HG02588 (cell line): Measurements from ENCODE around the gene MTA2.
"Not testable (repeated sequence)": the region's sequence is repeated elsewhere in the genome, so short reads cannot be mapped to it uniquely, and the experiment has no call there.

ENCODE experiments used
- ATAC-seq: cut with Tn5 transposase; IDR thresholded peaks from one replicate; pipeline ENCODE4 v1.9.1; 2021; ENCODE audit warnings: mild to moderate bottlenecking, moderate library complexity; ENCODE audit not compliant: unreplicated experiment

The MTA2 gene

DNA sequence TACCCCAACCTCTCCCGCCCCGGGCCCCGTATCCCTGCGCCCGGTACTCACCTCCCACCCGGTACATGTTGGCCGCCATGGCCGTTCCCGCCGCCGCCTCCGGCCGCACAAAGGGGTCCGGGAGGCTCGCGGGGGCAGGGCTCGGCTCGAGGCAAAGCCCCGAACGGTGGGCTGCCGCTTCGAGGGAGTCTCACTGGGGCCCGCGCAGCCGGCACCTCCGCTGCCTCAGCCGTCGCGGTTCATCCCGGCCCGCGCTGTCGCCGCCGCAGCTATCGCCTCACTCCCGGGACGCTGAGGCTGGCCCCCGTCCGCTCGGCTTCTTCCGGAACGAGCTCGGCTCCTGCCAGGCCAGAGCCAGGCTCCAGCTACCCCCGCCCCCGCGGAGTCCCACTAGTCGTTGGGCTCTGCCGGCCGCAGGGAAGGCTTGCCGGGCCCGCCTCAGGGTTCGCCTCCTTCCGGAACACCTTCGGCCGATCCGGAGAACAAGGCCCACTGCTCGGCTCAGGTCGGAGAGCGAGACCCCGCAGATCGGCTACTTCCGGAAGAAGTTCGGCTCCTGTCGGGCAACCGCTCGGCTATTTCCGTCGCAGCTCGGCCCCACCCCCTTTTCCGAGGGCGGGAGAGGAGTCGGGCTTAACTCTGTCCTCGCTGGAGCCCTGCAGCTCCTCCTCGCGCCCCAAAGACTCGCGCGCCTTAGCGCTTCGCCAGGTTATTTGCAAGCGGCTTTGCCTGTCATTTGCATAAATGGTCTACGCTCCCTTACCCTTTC is at the start of gene MTA2:
MTA2 (minus strand) TSS at position 494 of the 769 bp plus-strand sequence; CDS start at position 79, 415 bp downstream.
- peak; percentile 71 for ATAC-seq

DNA sequence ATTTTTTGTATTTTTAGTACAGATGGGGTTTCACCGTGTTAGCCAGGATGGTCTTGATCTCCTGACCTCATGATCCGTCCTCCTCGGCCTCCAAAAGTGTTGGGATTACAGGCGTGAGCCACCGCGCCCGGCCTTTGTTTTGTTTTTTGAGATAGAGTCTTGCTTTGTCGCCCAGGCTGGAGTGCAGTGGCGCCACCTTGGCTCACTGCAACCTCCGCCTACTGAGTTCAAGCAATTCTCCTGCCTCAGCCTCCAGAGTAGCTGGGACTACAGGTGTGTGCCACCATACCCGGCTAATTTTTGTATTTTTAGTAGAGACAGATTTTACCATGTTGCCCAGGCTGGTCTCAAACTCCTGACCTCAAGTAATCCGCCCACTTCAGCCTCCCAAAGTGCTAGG is 48.6 kb upstream of the MTA2 start:
- ATAC-seq: not testable (repeated sequence)

GRCh38 chr11:62649486-62649885 is 47.8 kb upstream of the MTA2 start:
- no peak for ATAC-seq

- ATAC-seq: no peak
Observed at GRCh38 chr11:62648967-62649364, 47.3 kb upstream of the MTA2 start.

- ATAC-seq: no peak
Observed at GRCh38 chr11:62648185-62648966, 46.7 kb upstream of the MTA2 start.

GRCh38 chr11:62647609-62648005 is 45.9 kb upstream of the MTA2 start:
- no peak for ATAC-seq

- no peak for ATAC-seq
Observed at GRCh38 chr11:62646825-62647608, 45.4 kb upstream of the MTA2 start.

DNA sequence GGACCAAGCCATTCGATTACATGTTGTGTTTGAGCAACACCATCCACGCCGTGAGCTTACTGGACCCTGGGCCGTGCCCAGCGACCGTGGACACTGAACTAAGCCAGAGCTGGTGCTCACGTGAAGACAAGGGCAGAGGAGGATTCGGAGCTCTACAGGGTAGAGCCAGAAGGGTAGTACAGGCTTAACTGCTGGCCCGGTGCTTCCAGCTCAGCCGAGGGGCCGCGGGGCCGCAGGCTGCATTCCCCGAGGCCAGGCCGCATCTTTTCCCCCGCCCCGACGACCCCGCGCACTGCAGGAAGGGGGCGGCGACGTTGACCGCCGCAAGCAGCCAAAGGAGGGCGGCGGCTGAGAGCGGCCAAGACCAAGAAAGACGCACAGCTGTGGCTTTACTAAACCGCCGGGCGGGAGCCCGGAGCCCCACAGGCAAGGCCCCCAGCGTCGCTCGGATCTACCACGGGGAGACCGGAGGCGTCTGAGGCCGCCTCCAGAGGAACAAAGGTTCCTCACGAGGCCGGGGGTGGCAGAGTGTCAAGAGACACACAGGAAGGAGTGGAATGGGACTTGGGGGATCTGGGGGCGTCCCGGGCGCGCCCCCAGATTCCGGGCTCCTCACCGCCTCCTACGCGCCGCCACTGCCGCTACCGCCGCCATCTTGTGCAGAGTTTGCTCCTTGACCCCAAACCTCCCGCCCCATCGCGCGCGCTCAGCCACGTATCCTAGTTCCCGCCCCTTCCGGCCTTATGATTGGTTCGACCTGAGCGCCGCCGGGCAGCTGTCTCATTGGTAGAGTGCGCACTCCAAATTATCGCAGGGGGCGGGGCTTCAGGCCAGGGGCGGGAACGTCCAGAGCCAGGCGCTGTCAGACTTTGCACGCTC is 44.5 kb upstream of the MTA2 start, which contains the start of gene GANAB:
GANAB (minus strand) TSS at position 668 of the 879 bp plus-strand sequence; CDS start at position 654, 14 bp downstream.
- ATAC-seq: peak; percentile 83

DNA sequence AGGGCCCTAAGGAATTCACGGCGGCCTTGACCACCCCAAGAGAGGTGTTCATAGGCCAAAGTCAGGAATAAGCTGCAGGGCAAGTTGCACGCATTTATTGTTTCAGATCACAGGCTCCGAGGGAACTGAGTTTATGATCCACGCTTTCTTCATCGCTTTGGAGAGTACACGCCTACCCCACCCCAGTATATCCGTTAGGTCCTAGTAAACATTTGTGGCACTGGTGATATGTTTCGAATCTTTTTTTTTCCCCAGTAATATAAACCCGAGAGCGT is 43.9 kb upstream of the MTA2 start:
- ATAC-seq: no peak

DNA sequence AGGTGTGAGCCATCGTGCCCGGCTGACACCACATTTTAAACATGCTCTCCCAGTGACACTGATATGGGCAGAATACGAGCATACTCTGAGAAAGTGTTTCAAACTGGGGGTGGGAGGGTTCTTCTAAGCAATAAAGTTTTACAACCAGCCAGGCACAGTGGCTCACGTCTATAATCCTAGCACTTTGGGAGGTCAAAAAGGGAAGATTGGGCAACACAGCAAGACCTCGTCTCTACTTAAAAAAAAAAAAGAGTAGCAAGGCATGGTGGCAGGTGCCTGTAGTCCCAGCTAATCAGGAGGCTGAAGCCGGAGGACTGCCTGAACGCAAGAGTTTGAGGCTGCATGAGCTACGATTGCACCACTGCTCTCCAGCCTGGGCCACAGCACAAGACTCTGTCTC is 42.6 kb upstream of the MTA2 start:
- ATAC-seq: no peak

- no peak for ATAC-seq
Observed at GRCh38 chr11:62632492-62632891, 30.8 kb upstream of the MTA2 start.

DNA sequence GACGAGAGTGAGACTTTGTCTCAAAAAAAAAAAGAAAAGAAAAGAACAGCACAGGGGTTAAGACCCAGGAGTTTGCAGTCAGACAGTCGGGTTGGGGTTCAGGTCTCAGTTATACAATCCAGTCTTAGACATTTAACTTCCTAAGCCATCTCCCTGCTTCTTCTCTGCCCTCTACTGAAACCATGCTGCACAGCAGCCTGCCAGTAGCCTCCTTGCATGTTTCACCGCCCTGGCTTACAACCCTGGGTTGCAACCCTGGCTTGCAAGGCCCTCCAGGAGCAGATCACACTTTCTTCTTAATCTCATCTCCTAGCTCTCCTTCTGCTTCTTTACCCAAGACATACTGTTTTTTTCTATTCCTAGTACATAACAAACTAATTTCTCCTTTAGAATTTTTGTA is 26.0 kb upstream of the MTA2 start:
- no peak for ATAC-seq

- ATAC-seq: no peak
Observed at GRCh38 chr11:62622476-62623089, 20.9 kb upstream of the MTA2 start.

DNA sequence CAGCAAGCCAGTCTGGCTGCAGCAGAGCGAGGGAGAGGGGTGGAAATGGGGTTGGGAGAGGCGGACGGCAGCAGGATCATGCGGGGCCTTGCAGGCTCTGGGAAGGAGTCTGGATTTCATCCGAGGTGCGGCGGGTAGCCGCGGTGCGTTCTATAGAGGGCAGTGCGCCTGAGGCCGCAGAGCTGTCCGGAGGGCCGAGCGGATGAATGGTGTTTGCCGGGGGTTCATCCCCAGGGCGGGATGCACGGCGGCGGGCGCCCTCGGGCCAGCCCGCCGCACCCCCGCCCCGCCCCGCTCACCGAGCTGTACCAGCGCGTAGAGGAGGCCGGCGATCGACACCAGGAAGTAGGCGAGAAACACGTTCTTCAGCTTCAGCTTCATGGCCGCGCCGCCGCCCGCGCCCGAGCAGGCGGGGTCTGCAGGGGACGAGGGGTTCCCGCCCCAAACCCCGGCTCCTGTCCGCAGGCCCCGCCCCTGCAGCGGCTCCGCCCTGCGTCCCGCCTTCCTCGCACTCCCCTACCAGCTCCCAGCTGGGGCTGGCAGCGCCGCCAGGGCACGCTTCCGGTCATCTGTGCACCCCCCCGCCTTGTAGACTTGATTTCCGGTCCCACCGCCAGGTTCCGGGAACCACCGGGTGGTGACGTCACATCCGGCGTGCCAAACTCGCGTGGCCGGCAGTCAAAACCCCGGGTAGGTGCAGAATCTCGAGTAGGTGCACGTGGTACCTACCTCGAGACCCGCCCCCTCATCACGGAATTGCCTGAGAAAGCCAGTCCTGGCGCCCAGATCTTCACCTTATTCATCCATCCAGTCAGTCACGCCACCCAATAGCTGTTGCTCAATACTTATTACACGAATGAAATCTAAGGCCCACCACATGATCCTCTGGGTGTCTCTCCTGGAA is 20.2 kb upstream of the MTA2 start, which contains the start of gene B3GAT3:
B3GAT3 (minus strand) TSS at position 420 of the 904 bp plus-strand sequence; CDS start at position 381, 39 bp downstream.
- ATAC-seq: peak; percentile 94

- ATAC-seq: no peak
Observed at GRCh38 chr11:62621027-62621566, 19.4 kb upstream of the MTA2 start.

- ATAC-seq: not testable (repeated sequence)
Observed at GRCh38 chr11:62616957-62617356, 15.3 kb upstream of the MTA2 start.

DNA sequence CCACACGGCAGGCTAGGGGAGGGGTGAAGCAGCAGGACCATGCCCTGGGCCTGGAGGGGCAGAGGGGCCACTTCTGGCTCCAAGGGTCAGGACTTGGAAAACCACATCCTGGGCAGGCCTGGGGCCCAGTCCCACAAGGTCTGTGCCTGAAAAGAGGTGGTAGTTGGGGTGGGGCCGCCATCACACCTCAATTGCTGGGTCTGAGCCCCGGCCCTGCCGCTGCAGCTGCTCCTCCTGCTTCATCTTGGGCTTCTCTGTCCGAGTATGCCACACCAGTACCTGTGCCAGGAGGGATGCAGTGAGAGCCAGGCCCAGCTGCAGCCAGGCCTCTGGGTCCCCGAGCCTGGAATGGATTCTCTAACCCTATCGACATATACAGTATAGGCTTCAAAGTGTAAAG is 13.9 kb upstream of the MTA2 start:
- no peak for ATAC-seq

DNA sequence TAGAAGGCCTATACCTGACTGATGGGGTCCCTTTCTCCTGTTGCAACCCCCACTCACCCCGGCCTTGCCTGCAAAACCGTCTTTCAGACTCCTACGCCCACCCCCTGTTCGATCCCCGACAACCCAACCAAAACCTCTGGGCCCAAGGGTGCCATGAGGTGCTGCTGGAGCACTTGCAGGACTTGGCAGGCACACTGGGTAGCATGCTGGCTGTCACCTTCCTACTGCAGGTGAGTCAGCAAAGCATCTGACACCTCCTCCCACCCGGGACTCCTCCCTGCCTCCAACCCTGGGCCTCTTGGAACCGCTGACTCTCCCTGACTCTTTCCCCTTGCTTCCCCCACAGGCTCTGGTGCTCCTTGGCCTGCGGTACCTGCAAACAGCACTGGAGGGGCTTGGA is 12.6 kb upstream of the MTA2 start:
- no peak for ATAC-seq
